Renal cortex interstitium (tissue), 15 donors: ENCODE measurements around the gene ZNF778. TPM values are rescaled to one million over a fixed set of nuclear protein-coding genes. Genes with fewer than 3 reads are reported as not detected.

ENCODE experiments used
- DNase-seq, 11 donors: peaks; one replicate each; pipeline ENCODE4 v3.0.0-alpha.2; 2013; ENCODE audit warnings: low read depth in 9 of 11, low spot score in 4 of 11; ENCODE audit errors: extremely low read depth in 1 of 11
- long read RNA-seq, 16 experiments: transcript quantifications; one replicate each; lab custom pipeline, GENCODE V29; 2026
- polyA plus RNA-seq, 3 donors: library from polyadenylated mRNA; unstranded; fragments of 120-200 nt; gene quantifications; one replicate each; pipeline ENCODE4 v1.2.1, GENCODE V29; 2013; ENCODE audit not compliant: insufficient read length in 3 of 3

ZNF778 gene
- 1 to 10 TPM; 6.7 to 8.4 (median 6.9) TPM for polyA plus RNA-seq
- long read RNA-seq, donor 1: 0 reads
- long read RNA-seq, donor 2: 0 reads
- long read RNA-seq, donor 3, partial matches to known transcripts: 0 of 2 reads
- long read RNA-seq, donor 3, other reads (novel, unspliced or antisense): 0 of 2 reads
- long read RNA-seq, donor 4, partial matches to known transcripts: 0 of 1 reads
- long read RNA-seq, donor 4, other reads (novel, unspliced or antisense): 0 of 1 reads
- long read RNA-seq, donor 5: 0 reads
- long read RNA-seq, donor 6, partial matches to known transcripts: 0 of 2 reads
- long read RNA-seq, donor 6, other reads (novel, unspliced or antisense): 0 of 2 reads
- long read RNA-seq, donor 7, partial matches to known transcripts: 0 of 1 reads
- long read RNA-seq, donor 7, other reads (novel, unspliced or antisense): 0 of 1 reads
- long read RNA-seq, donor 8: 0 reads
- long read RNA-seq, donor 9: 0 reads
- long read RNA-seq, donor 10, partial matches to known transcripts: 0 of 2 reads
- long read RNA-seq, donor 10, other reads (novel, unspliced or antisense): 0 of 2 reads
- long read RNA-seq, donor 11: 0 reads
- long read RNA-seq, donor 12: 0 reads
- long read RNA-seq, donor 13: 0 reads
- long read RNA-seq, donor 14, partial matches to known transcripts: 0 of 1 reads
- long read RNA-seq, donor 14, other reads (novel, unspliced or antisense): 0 of 1 reads
- long read RNA-seq, donor 15: 0 reads
- long read RNA-seq, donor 16, partial matches to known transcripts: 0 of 1 reads
- long read RNA-seq, donor 16, other reads (novel, unspliced or antisense): 0 of 1 reads

- DNase-seq: peak in 10 of 11 donors; percentile 54 to 80 (median 76)
These were observed at the start of gene ZNF778 for GRCh38 chr16:89217388-89218191. ZNF778 (plus strand) TSS chr16:89217703; CDS start chr16:89221128, 3,425 bp downstream.

GRCh38 chr16:89168381-89169189 is 48.9 kb upstream of the ZNF778 start:
- no peak for DNase-seq

GRCh38 chr16:89169778-89170177 is 47.7 kb upstream of the ZNF778 start:
- DNase-seq: no peak

GRCh38 chr16:89170346-89171215 is 46.9 kb upstream of the ZNF778 start:
- no peak for DNase-seq

- DNase-seq: peak; percentile 63 to 87 (median 84)
These were observed 46.0 kb upstream of the ZNF778 start, which contains the start of gene CDH15 for GRCh38 chr16:89171216-89172170. CDH15 (plus strand) TSS chr16:89171748; CDS start chr16:89171832, 84 bp downstream.

DNA sequence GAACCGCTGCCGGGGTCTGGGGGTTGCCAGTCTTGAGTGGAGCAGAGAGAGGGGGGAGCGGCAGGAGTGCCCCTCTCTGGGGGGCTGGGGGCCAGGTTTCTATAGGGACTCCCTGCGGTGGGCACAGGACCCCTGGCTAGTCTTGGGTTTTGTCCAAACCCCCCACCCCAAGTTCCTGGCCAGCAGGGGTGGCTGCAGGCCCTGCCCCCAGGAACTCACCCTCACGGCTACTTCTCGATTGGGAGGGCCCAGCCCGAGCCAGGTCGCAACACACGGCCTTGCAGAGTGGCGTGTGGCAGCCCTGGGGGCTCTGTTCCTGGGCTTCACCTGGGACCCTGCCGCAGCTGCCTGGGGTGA is 45.4 kb upstream of the ZNF778 start:
- no peak for DNase-seq

GRCh38 chr16:89172528-89173173 is 44.9 kb upstream of the ZNF778 start:
- peak in 1 of 11 donors; percentile 55 for DNase-seq

- no peak for DNase-seq
These were observed 44.2 kb upstream of the ZNF778 start for GRCh38 chr16:89173174-89173921.

DNA sequence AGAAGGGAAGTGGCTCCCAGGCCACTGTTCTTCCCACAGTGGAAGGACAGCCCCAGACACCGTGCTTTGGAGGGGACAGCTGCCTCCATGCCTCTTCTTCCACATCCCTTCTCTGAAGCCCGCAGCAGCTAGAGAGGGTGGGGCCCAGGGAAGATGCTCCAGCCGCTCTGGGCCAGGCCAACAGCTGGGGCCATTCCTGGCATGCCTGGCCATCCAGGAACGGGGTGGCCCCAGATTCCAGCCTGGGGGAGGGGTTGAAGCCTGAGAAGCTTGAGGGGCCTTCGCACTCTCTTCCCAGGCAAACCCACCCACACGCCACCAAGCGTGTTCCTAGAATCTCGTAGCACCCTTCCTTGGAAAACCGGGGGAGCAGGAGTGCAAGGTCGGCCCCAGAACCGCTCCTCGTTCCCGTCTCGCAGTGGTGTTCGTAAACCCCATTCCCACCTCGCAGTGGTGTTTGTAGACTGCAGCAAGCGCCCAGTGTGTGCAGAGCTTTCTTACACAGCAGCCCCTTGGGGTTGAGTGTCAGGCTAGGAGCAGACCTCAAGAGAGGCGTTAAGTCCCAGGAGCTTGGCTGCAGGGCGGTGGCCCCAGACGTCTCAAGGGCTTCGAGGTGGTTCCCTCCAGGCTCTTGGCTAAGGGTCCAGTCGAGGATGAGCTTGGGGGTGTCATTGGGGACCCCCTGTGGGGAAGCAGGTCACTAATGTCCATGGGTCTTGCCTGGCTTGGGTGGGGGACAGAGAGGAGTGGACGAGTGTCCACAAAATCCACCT is 43.3 kb upstream of the ZNF778 start:
- DNase-seq: no peak

DNA sequence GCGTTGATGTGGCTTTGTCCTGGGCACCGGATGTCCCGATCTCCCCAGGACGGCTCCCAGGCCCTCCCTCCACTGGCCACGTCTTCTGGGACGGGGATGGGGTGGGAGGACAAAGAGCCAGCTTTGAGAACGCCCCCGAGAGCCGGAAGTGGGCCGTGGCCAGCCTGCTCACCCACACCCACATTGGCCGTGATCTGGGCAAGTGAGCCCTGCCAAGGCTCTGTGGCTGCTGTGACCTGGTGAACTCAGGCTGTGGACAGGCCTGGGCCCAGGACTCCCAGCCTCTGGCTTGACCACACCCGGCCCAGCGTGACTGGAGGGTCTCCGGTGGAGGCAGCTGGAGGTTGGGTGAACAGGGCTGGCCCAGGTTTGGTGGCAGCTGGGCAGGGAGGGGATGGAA is 42.6 kb upstream of the ZNF778 start:
- no peak for DNase-seq

GRCh38 chr16:89175280-89176146 is 42.0 kb upstream of the ZNF778 start:
- no peak for DNase-seq

- no peak for DNase-seq
These were observed 41.3 kb upstream of the ZNF778 start for GRCh38 chr16:89176147-89176690.

DNA sequence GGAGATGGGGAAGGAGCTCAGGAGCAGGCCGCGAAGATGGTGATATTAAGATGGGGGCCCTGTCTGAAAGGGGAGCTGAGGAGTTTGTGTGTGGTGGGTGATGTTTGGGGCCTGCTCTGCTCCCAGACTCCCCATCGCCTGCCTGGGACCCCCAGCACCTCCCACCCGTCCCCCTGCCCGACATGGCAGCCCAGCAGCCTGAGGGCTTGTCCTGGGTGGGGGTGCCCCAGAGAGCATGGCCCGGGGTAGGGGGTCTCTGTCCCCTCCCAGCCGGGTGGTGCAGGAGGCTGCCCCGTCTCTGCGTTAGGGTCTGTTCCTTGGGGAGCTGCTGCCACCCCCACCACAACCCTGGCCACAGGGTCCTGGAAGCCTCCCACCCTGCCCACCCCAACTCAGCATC is 40.8 kb upstream of the ZNF778 start:
- no peak for DNase-seq
